Gastrocnemius medialis (tissue), 4 donors: Measurements from ENCODE around the gene AKAP13. TPM values are rescaled to one million over a fixed set of nuclear protein-coding genes. Genes with fewer than 3 reads are reported as not detected.

Experiments
- ATAC-seq, 2 donors: fragments of 150-250 bp; one replicate each; pipeline ENCODE4 v1.9.1; 2016
- DNase-seq, 2 donors: peaks; one replicate each; pipeline ENCODE4 v3.0.0-alpha.2; 2019
- H3K27ac ChIP-seq, 4 donors: fragments of 200-600 bp; sonication (generic); 1 replicate in 1 of 4; 2 replicates in 3 of 4; pipeline ENCODE4 v1.5.1; 2016 to 2018; ENCODE audit warnings: mild to moderate bottlenecking in 2 of 4, moderate library complexity in 1 of 4
- H3K27me3 ChIP-seq, 3 donors: fragments of 200-600 bp; sonication (generic) in 2 of 3; 1 replicate in 1 of 3; 2 replicates in 2 of 3; pipeline versions ENCODE4 v1.5.1 to v1.6.0; 2016 to 2019; ENCODE audit warnings: mild to moderate bottlenecking in 1 of 3, moderate library complexity in 1 of 3
- H3K36me3 ChIP-seq, 2 donors: fragments of 200-600 bp; sonication (generic) in 1 of 2; one replicate each; pipeline ENCODE4 v1.5.1; 2017 to 2018
- H3K4me1 ChIP-seq, 2 donors: fragments of 200-600 bp; sonication (generic) in 1 of 2; one replicate each; pipeline ENCODE4 v1.5.1; 2016 to 2017; ENCODE audit warnings: mild to moderate bottlenecking in 2 of 2
- H3K4me3 ChIP-seq, 4 donors: fragments of 200-600 bp; sonication (generic) in 3 of 4; 1 replicate in 1 of 4; 2 replicates in 3 of 4; pipeline ENCODE4 v1.5.1; 2016 to 2019; ENCODE audit warnings: mild to moderate bottlenecking in 2 of 4
- H3K9me3 ChIP-seq, 3 donors: fragments of 200-600 bp; sonication (generic) in 2 of 3; 1 replicate in 1 of 3; 2 replicates in 2 of 3; pipeline ENCODE4 v1.5.1; 2016 to 2019
- CTCF ChIP-seq, 5 experiments: fragments of 450-650 bp in 3 of 5; fragments of 200-600 bp in 2 of 5; sonication (generic) in 2 of 5; IDR thresholded peaks in 4 of 5; conservative IDR thresholded peaks in 1 of 5; 1 replicate in 4 of 5; 2 replicates in 1 of 5; pipeline ENCODE4 v1.5.1; 2016 to 2019; ENCODE audit warnings: antibody characterized with exemption in 5 of 5, mild to moderate bottlenecking in 3 of 5, moderate library complexity in 3 of 5
- POLR2A ChIP-seq, 2 donors: fragments of 450-650 bp; IDR thresholded peaks; one replicate each; pipeline ENCODE4 v1.6.1; 2017; ENCODE audit warnings: antibody characterized with exemption in 2 of 2, mild to moderate bottlenecking in 2 of 2, moderate library complexity in 2 of 2
- in situ Hi-C, 4 donors: fragments of 200-750 bp; cut with MboI; loops; one replicate each; pipeline versions ENCODE4 v1.15.0 to v1.8.0; 2017; ENCODE audit warnings: low sequenced_read_pairs in 4 of 4
- intact Hi-C: fragments of 100-400 bp; cut with DNase I; formaldehyde crosslinking; loops from one replicate; pipeline ENCODE4 v1.15.1; 2023; ENCODE audit warnings: low total_unique reads
- total RNA-seq, 4 donors: library from RNA; depleted of rRNA; stranded (reverse); fragments of >200 nt; gene quantifications; one replicate each; pipeline versions ENCODE4 v1.1.0 to v1.2.3, GENCODE V29; 2016

Gene AKAP13
- total RNA-seq, 4 donors from 2014 or later = 127 to 481 (median 172) TPM

- intact Hi-C loops (loop anchor here (2.0 to 10.0 kb wide), 3 partner anchors 33 to 753 kb away; no protein-coding TSS in a partner anchor), in situ Hi-C loops (loop anchor here in 2 of 4 donors (10.0 to 25.0 kb wide), 2 partner anchors 117 to 249 kb away; no protein-coding TSS in a partner anchor)
- DNase-seq (no peak), ATAC-seq (peak in 1 of 2 donors; percentile 21)
- H3K36me3 ChIP-seq = no peaks in the 10 kb centered on the region
- H3K27me3 ChIP-seq = no peaks in the 10 kb centered on the region
- H3K4me1 ChIP-seq = peaks cover 79% of the 10 kb centered on the region in 2 donors
- H3K9me3 ChIP-seq = no peaks in the 10 kb centered on the region
- peak overlapping the region; percentile 88 to 96 (median 90) for H3K27ac ChIP-seq
- H3K4me3 ChIP-seq = peak overlapping the region in 1 of 4 donors; percentile 5
- TF ChIP-seq CTCF (IDR thresholded peaks at IDR 0.05 in 4 of 5, conservative IDR thresholded peaks at IDR 0.05 in 1 of 5) (no peak), POLR2A (IDR thresholded peaks at IDR 0.05) (no peak)
These were observed 207.5 kb downstream of the AKAP13 start for GRCh38 chr15:85587707-85588411.

- ATAC-seq (peak; percentile 10 to 18), DNase-seq (no peak)
- Histone ChIP-seq H3K27me3 (no peaks in the 10 kb centered on the region), H3K9me3 (no peaks in the 10 kb centered on the region), H3K4me3 (peak overlapping the region in 3 of 4 donors; percentile 23 to 40 (median 38)), H3K27ac (peak overlapping the region; percentile 88 to 96 (median 90)), H3K4me1 (peaks cover 81 to 82% of the 10 kb centered on the region in 2 donors), H3K36me3 (no peaks in the 10 kb centered on the region)
- TF ChIP-seq CTCF (IDR thresholded peaks at IDR 0.05 in 4 of 5, conservative IDR thresholded peaks at IDR 0.05 in 1 of 5) (no peak), POLR2A (IDR thresholded peaks at IDR 0.05) (no peak)
- in situ Hi-C loops = loop anchor here in 2 of 4 donors (10.0 to 25.0 kb wide), 2 partner anchors 116 to 249 kb away; no protein-coding TSS in a partner anchor
- intact Hi-C loops = loop anchor here (2.0 to 10.0 kb wide), 3 partner anchors 32 to 754 kb away; no protein-coding TSS in a partner anchor
These were observed 208.3 kb downstream of the AKAP13 start for GRCh38 chr15:85588677-85589076.

GRCh38 chr15:85589851-85590250 is 209.4 kb downstream of the AKAP13 start:
- peak; percentile 66 to 77 for ATAC-seq
- in situ Hi-C loops = loop anchor here in 2 of 4 donors (10.0 to 25.0 kb wide), 2 partner anchors 115 to 247 kb away; no protein-coding TSS in a partner anchor
- H3K4me1 ChIP-seq = peaks cover 82 to 86% of the 10 kb centered on the region in 2 donors
- no peaks in the 10 kb centered on the region for H3K9me3 ChIP-seq
- intact Hi-C loops = loop anchor here (2.0 to 10.0 kb wide), 3 partner anchors 31 to 755 kb away; no protein-coding TSS in a partner anchor
- no peaks in the 10 kb centered on the region for H3K27me3 ChIP-seq
- no peak for DNase-seq
- H3K36me3 ChIP-seq = no peaks in the 10 kb centered on the region
- H3K4me3 ChIP-seq = peak overlapping the region; percentile 19 to 40 (median 30)
- peak overlapping the region; percentile 88 to 96 (median 90) for H3K27ac ChIP-seq
- TF ChIP-seq CTCF (IDR thresholded peaks at IDR 0.05 in 4 of 5, conservative IDR thresholded peaks at IDR 0.05 in 1 of 5) (no peak), POLR2A (IDR thresholded peaks at IDR 0.05) (no peak)

- TF ChIP-seq CTCF (IDR thresholded peaks at IDR 0.05 in 4 of 5, conservative IDR thresholded peaks at IDR 0.05 in 1 of 5) (no peak), POLR2A (IDR thresholded peaks at IDR 0.05) (no peak)
- in situ Hi-C loops (loop anchor here in 1 of 4 donors (25.0 kb wide), 1 partner anchor 246 kb away; no protein-coding TSS in a partner anchor), intact Hi-C loops (no loop called here)
- H3K27me3 ChIP-seq = no peaks in the 10 kb centered on the region
- no peaks in the 10 kb centered on the region for H3K36me3 ChIP-seq
- H3K4me1 ChIP-seq = peaks cover 81 to 90% of the 10 kb centered on the region in 2 donors
- ATAC-seq (no peak), DNase-seq (no peak)
- peak overlapping the region in 3 of 4 donors; percentile 40 to 96 (median 91) for H3K27ac ChIP-seq
- no peaks in the 10 kb centered on the region for H3K9me3 ChIP-seq
- no peak overlapping the region for H3K4me3 ChIP-seq
These were observed 211.2 kb downstream of the AKAP13 start for GRCh38 chr15:85591622-85592021.
